Heart left ventricle (tissue), 13 donors: ENCODE measurements around the gene TBC1D3B.

Source experiments
- CTCF ChIP-seq, 12 donors: fragments of 200-600 bp; sonication (generic) in 4 of 12; IDR thresholded peaks; one replicate each; pipeline versions ENCODE4 v1.5.0 to v1.8.0; 2018 to 2022; ENCODE audit warnings: antibody characterized with exemption in 12 of 12, mild to moderate bottlenecking in 5 of 12
- POLR2A ChIP-seq, 2 donors: fragments of 450-650 bp; IDR thresholded peaks; one replicate each; pipeline ENCODE4 v1.6.1; 2017; ENCODE audit warnings: antibody characterized with exemption in 2 of 2, mild to moderate bottlenecking in 2 of 2, moderate library complexity in 2 of 2
- donor health status: ischemic (EF 13 %, LVEDD 7.1; RV severe dilation, severe dysfunction).
- donor health status: DM: no; HTN: yes; CAD: no.
- donor health status: DM: no; HTN: no; CAD: no.
- donor health status: ischemic (EF 25% LVEDD 6.9; RV normal size, moderate dysfunction).
- donor health status: ischemic (EF 25% LVEDD 5.7; RV mildly dilated, moderate dysfunction).
- donor health status: ischemic (EF 35%, LVEDD 5.7; RV mildly dilated, moderate dysfunction).
- donor health status: nonischemic (EF 11% LVEDD 7.7; RV severe dilation, severe dysfunction).
- donor health status: DM: yes; HTN: yes; CAD: no.
- donor health status: PGD.
- donor health status: ischemic (EF 29% LVEDD 5.4; RV normal size, mild dysfunction).
- donor health status: nonischemic (EF 23%, LVEDD 6.1; RV moderate dilation, normal function).

DNA sequence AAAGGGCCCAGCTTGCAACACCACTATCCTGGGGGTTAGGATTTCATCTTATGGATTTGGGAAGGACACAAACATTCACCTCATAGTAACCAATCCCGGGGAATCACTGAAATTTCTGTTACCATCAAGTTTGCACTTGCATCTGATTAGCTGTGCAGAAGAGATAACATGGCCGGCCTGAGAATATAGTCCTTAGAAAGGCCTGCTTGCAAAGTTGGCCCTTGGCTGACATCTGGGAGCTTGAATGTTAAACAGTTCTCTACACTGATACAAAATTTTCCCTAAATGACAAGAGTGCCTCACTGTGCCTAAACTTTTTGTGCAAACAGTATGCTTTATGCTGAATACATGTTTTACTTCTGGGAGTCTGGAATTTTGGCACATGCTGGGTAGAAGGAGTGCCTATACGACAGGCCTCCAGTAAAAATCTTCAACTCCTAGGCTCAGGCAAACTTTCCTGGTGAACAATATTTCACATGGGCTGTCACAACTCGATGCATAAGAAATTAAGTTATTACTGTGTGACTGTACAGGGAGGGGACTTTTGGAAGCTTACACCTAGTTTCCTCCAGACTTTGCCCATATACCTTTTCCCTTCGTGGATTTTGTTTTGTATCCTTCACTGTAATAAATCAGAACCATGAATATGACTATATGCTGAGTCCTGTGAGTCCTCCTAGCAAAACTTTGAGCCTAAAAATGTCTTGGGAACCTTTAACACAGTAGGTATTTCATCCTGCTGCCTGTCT, 31.3 kb downstream of the TBC1D3B start:
- TF ChIP-seq CTCF (IDR thresholded peaks at IDR 0.05): no peak
- no peak for TF ChIP-seq POLR2A (IDR thresholded peaks at IDR 0.05)
